PC-9 (cell line): ENCODE data around the gene ZNF570. TPM values are rescaled to one million over a fixed set of nuclear protein-coding genes. Genes with fewer than 3 reads are reported as not detected.

Experiments
- BruUV-seq: library from RNA; stranded (reverse); fragments of 400-500 nt; replicated peaks from 2 replicates; lab custom pipeline; 2021; lab: Mats Ljungman, UMichigan
- CTCF ChIA-PET: fragments of 300-600 bp; sonication (Branson Sonifier 250); formaldehyde crosslinking; loops from one replicate; lab custom pipeline; 2022; ENCODE audit warnings: antibody characterized with exemption; lab: Charles Lee
- POLR2A ChIA-PET: fragments of 300-600 bp; sonication (Branson Sonifier 250); formaldehyde crosslinking; loops from one replicate; lab custom pipeline; 2022; ENCODE audit warnings: antibody characterized with exemption; ENCODE audit not compliant: unreplicated experiment; lab: Charles Lee
- DNase-seq, 2 experiments: peaks; one replicate each; pipeline versions ENCODE4 v3.0.0 to v3.0.0-alpha.2; 2015 to 2022; ENCODE audit warnings: mixed read lengths in 1 of 2
- H2AFZ ChIP-seq: fragments of 200-600 bp; sonication (generic); 2 replicates; pipeline ENCODE4 v1.8.1; 2017; ENCODE audit warnings: antibody characterized with exemption
- H3F3A ChIP-seq: fragments of 200-600 bp; sonication (generic); 2 replicates; pipeline ENCODE4 v1.8.1; 2017; ENCODE audit warnings: antibody characterized with exemption, mild to moderate bottlenecking, low read depth; ENCODE audit not compliant: insufficient read depth
- H3K27ac ChIP-seq: fragments of 200-600 bp; sonication (generic); 2 replicates; pipeline ENCODE4 v1.6.1; 2016; ENCODE audit warnings: mixed run types
- H3K27me3 ChIP-seq: fragments of 200-600 bp; sonication (generic); 2 replicates; pipeline ENCODE4 v1.6.1; 2016; ENCODE audit warnings: low read depth, mixed run types; ENCODE audit not compliant: insufficient read depth
- H3K36me3 ChIP-seq: fragments of 200-600 bp; sonication (generic); 2 replicates; pipeline ENCODE4 v1.6.1; 2016; ENCODE audit warnings: low read depth, mixed run types
- H3K4me1 ChIP-seq: fragments of 200-600 bp; sonication (generic); replicated peaks from 2 replicates; pipeline ENCODE4 v1.6.1; 2016; ENCODE audit warnings: mixed run types; ENCODE audit not compliant: insufficient read depth
- H3K4me2 ChIP-seq: fragments of 200-600 bp; sonication (generic); 2 replicates; pipeline ENCODE4 v1.6.1; 2017; ENCODE audit warnings: mixed run types
- H3K4me3 ChIP-seq: fragments of 200-600 bp; sonication (generic); 2 replicates; pipeline ENCODE4 v1.6.1; 2016; ENCODE audit warnings: mixed run types
- H3K79me2 ChIP-seq: fragments of 200-600 bp; sonication (generic); 2 replicates; pipeline ENCODE4 v1.6.1; 2017; ENCODE audit warnings: low read depth, mixed run types
- H3K9me2 ChIP-seq: fragments of 200-600 bp; sonication (generic); 2 replicates; pipeline ENCODE4 v1.8.1; 2017; ENCODE audit warnings: mild to moderate bottlenecking; ENCODE audit not compliant: insufficient read depth
- H3K9me3 ChIP-seq: fragments of 200-600 bp; sonication (generic); 2 replicates; pipeline ENCODE4 v1.8.1; 2016; ENCODE audit warnings: low read depth; ENCODE audit not compliant: insufficient read depth
- H4K20me1 ChIP-seq: fragments of 200-600 bp; sonication (generic); 2 replicates; pipeline ENCODE4 v1.8.1; 2017; ENCODE audit not compliant: insufficient read depth
- CTCF ChIP-seq: fragments of 200-600 bp; sonication (generic); conservative IDR thresholded peaks from 2 replicates; pipeline ENCODE4 v1.6.1; 2017; ENCODE audit warnings: mixed run types, antibody characterized with exemption, mild to moderate bottlenecking, moderate library complexity
- EZH2 ChIP-seq: fragments of 200-600 bp; sonication (generic); IDR thresholded peaks from 2 replicates; pipeline ENCODE4 v1.8.0; 2017; ENCODE audit warnings: antibody characterized with exemption, low read depth
- intact Hi-C: fragments of 100-400 bp; cut with micrococcal nuclease; formaldehyde crosslinking; loops from one replicate; pipeline ENCODE4 v1.10.0; 2022; ENCODE audit not compliant: unreplicated experiment
- total RNA-seq: library from RNA; stranded (reverse); gene quantifications from 2 replicates; pipeline ENCODE4 v1.2.3, GENCODE V29; 2021

ZNF570 gene
- total RNA-seq, 1 experiment from 2014 or later: 3.6 TPM

- DNase-seq: no peak
- intact Hi-C loops: loop anchor here (5.0 kb wide), 2 partner anchors 294 to 389 kb away; partner anchors contain the start of genes ZNF420 and ZNF585A
- Histone ChIP-seq H3F3A (no peaks in the 10 kb centered on the region; the same call in 1 of the 2 replicates), H3K27me3 (no peaks in the 10 kb centered on the region), H4K20me1 (no peaks in the 10 kb centered on the region), H3K4me3 (peak overlapping the region; percentile 74), H3K9me3 (peaks cover 13% of the 10 kb centered on the region), H3K27ac (no peak overlapping the region), H3K36me3 (0 out of 2 replicates have a peak, but pooled peaks cover 2% of the 10 kb centered on the region), H3K9me2 (no peaks in the 10 kb centered on the region), H2AFZ (peak overlapping the region; percentile 90), H3K4me2 (peak overlapping the region; percentile 80), H3K79me2 (no peaks in the 10 kb centered on the region), H3K4me1 (peaks cover 11% of the 10 kb centered on the region; the same call in 1 of the 2 replicates)
- CTCF ChIA-PET: no interaction called here
- TF ChIP-seq EZH2: no peak
- no peak for TF ChIP-seq CTCF
- BruUV-seq: TSS peak; percentile 43
- POLR2A ChIA-PET: no interaction called here
Observed at GRCh38 chr19:37466277-37466797, 2.8 kb upstream of the ZNF570 start.

DNA sequence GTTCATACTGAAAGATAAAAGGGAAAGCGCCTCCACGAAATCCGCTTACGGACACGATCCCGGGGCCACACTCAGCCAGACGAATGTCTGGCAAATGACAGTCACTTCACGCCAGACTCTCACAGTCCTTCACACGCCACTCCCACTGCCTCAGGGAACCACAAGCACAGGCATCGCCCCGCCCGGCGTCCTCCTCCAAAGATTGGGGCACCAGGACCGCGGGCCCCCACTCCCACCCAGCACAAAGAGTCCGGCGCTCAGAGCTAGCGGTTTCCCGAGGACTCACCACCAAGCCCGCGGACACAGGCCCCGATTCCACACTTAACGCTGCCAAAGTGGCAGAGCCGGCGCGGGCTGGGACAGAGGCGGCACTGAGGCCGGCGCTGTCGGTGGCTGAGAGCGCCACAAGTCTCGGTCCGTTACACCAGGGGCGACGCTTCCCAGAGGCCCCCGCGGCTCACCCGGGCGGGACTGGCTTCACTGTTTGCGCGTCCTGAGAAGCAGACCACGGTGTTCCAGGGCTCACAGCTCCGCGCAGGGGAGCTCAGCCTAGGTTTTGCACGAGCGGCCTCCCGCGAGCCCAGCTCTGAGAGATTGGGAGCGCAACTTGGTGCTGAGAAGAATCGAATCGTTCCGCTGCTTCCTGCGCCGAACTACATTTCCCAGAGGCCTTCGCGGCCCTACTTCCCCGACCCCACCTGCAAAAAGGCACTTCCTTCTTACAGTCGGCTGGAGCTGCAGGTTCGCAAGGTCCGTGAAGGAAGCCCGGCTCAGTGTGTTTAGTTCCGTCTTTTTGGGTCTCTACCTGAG, 2.2 kb upstream of the ZNF570 start, which contains the start of gene ZNF569:
TSS of gene ZNF569 (minus strand) at position 647 of the 810 bp plus-strand sequence. CDS start 22,523 bp downstream, outside the sequence.
- peak within 1 kb of the TSS; percentile 80 for H3K4me2 ChIP-seq

More for the DNA sequence above, 2.2 kb upstream of the ZNF570 start, which contains the start of gene ZNF569:
- H3K79me2 ChIP-seq: no peaks in the 10 kb centered on the region
- DNase-seq: peak; percentile 79 to 86
- peak within 1 kb of the TSS; percentile 90 for H2AFZ ChIP-seq
- peaks cover 11% of the 10 kb centered on the region; the same call in 1 of the 2 replicates for H3K4me1 ChIP-seq
- CTCF ChIA-PET: no interaction called here
- intact Hi-C loops: loop anchor here (1.0 to 5.0 kb wide), 3 partner anchors 127 to 390 kb away; partner anchors contain the start of genes ZNF420, ZNF540, ZNF571 and ZNF585A
- POLR2A ChIA-PET: interaction anchor here (0.6 to 0.8 kb wide), 3 partner anchors 96 to 907 kb away, joined by 3 to 7 read pairs (median 3); partner anchors contain the start of genes PSMD8 and ZNF527
- no TSS peak for BruUV-seq
- no peaks in the 10 kb centered on the region for H3K27me3 ChIP-seq
- H3K27ac ChIP-seq: no peak within 1 kb of the TSS
- H3K9me3 ChIP-seq: peaks cover 16% of the 10 kb centered on the region
- H3K4me3 ChIP-seq: peak within 1 kb of the TSS; percentile 74
- H3F3A ChIP-seq: no peaks in the 10 kb centered on the region; the same call in 1 of the 2 replicates
- no peaks in the 10 kb centered on the region for H3K9me2 ChIP-seq
- TF ChIP-seq CTCF (no peak), EZH2 (no peak)
- no peaks in the 10 kb centered on the region for H4K20me1 ChIP-seq
- H3K36me3 ChIP-seq: 0 out of 2 replicates have a peak, but pooled peaks cover 4% of the 10 kb centered on the region
